ENCODE results near the gene SETBP1. TPM values are rescaled to one million over a fixed set of nuclear protein-coding genes. Genes with fewer than 3 reads are reported as not detected.

SETBP1 gene
- total and polyA plus RNA-seq, 7 experiments from 2014 or later: 0.08 to 12.5 (median 2.5) TPM; not detected in 2

DNA sequence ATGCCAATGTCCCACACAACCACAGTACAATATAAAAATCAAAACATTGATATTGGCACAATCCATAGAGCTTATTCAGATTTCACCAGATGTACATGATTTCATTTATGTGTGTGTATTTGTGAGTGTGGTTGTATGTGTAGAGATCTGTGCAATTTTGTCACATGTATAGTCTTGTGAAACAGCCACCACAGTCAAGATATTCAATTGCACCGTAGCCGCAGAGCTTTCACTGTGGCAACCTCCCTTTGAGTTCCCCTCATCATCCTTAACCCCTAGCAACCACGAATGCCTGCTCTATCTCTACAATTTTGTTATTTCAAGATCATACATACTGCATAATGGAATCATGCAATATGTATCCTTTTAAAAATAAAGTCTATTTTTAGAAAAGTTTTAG lies 391.3 kb downstream of the SETBP1 start:
- Histone ChIP-seq H3K36me3 (ENCODE audit: control insufficient read depth in 2 of 3, insufficient read depth in 3 of 3, low read length in 3 of 3) (no peaks in the 10 kb centered on the region), H3K9me3 (ENCODE audit: control insufficient read depth in 2 of 3, low read length in 3 of 3) (no peaks in the 10 kb centered on the region), H3K27me3 (ENCODE audit: control insufficient read depth in 2 of 2, insufficient read depth in 2 of 2, low read length in 2 of 2) (no peaks in the 10 kb centered on the region), H3K27ac (ENCODE audit: low read depth, low read length) (no peak overlapping the region), H3K4me3 (ENCODE audit: low read length) (no peak overlapping the region), H3K4me1 (ENCODE audit: control insufficient read depth in 2 of 2, insufficient read depth in 2 of 2, low read length in 2 of 2) (no peaks in the 10 kb centered on the region)
- H3K27ac Mint-ChIP-seq: no peak overlapping the region
- H3K36me3 Mint-ChIP-seq: peaks cover 0 to 4% (median 0%) of the 10 kb centered on the region in 5 donors
- peaks cover 0 to 2% (median 0%) of the 10 kb centered on the region in 7 donors for H3K4me1 Mint-ChIP-seq
- H3K9me3 Mint-ChIP-seq: peaks cover 0 to 6% (median 0%) of the 10 kb centered on the region in 11 donors
- ChIA-PET POLR2A (no interaction called here), CTCF (no interaction called here)
- DNase-seq (no peak), ATAC-seq (peak; percentile 29)
- intact Hi-C loops (cut with micrococcal nuclease): no loop called here
- no peak overlapping the region for H3K4me3 Mint-ChIP-seq
- peaks cover 0 to 6% (median 0%) of the 10 kb centered on the region in 5 donors for H3K27me3 Mint-ChIP-seq

DNA sequence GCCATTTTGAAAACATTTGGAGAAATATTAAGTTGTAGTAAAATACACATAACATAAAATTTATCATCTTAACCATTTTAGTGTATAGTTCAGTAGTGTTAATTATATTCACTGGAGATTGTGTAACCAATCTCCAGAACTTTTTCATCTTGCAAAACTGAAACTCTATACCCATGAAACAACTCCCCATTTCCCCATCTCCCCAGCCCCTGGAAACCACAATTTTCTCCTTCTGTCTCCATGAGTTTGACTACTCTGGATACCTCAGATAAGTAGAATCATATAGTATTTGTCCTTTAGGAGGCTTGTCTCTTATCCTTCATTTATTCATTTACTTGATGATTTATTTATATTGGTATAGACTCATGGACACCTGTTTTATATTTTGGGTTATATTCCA lies 392.9 kb downstream of the SETBP1 start:
- Mint-ChIP-seq H3K4me3 (no peak overlapping the region), H3K27me3 (peaks cover 0 to 6% (median 0%) of the 10 kb centered on the region in 5 donors), H3K27ac (no peak overlapping the region), H3K4me1 (peaks cover 0 to 2% (median 0%) of the 10 kb centered on the region in 7 donors), H3K36me3 (peaks cover 0 to 4% (median 0%) of the 10 kb centered on the region in 5 donors), H3K9me3 (peaks cover 0 to 7% (median 0%) of the 10 kb centered on the region in 11 donors)
- DNase-seq (no peak), ATAC-seq (no peak)
- intact Hi-C loops (cut with micrococcal nuclease): no loop called here
- no peak overlapping the region for H3K27ac ChIP-seq (ENCODE audit: low read depth, low read length)
- no peak overlapping the region for H3K4me3 ChIP-seq (ENCODE audit: low read length)
- H3K9me3 ChIP-seq (ENCODE audit: control insufficient read depth in 2 of 3, low read length in 3 of 3): no peaks in the 10 kb centered on the region
- no peaks in the 10 kb centered on the region for H3K36me3 ChIP-seq (ENCODE audit: control insufficient read depth in 2 of 3, insufficient read depth in 3 of 3, low read length in 3 of 3)
- CTCF ChIA-PET: no interaction called here
- H3K27me3 ChIP-seq (ENCODE audit: control insufficient read depth in 2 of 2, insufficient read depth in 2 of 2, low read length in 2 of 2): no peaks in the 10 kb centered on the region
- H3K4me1 ChIP-seq (ENCODE audit: control insufficient read depth in 2 of 2, insufficient read depth in 2 of 2, low read length in 2 of 2): no peaks in the 10 kb centered on the region
- POLR2A ChIA-PET: no interaction called here

DNA sequence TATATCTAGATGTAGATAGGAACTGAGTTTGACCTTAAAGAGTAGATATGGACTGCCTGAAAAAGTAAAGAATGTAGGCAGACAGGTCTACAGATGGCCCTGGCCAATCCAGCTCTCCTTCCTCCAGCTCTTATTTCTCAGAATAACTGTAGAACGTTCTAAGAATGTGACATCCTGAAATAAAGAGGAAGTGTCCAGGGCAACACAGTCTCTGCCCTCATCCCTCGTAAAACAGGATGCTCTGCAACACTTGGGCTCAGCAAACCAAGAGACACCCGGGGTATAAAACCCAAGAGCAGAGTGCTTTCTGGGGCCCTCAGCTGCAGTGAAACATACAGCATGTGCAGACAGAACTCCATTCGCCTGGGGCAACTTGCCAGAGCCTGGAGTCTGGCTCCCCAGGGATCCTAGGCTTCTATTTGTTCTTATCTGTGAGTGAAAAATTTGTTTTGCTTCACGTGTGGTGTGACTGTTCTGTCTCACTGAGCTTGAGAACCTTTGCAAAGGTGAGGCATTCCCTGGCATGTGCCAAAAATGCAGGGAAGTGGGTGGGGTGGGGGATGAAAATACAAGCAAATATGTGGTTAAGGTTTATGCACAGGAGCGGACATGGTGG lies 401.0 kb downstream of the SETBP1 start:
- Mint-ChIP-seq H3K36me3 (peaks cover 0 to 4% (median 0%) of the 10 kb centered on the region in 5 donors), H3K4me3 (no peak overlapping the region), H3K27me3 (peaks cover 0 to 8% (median 4%) of the 10 kb centered on the region in 5 donors), H3K4me1 (no peaks in the 10 kb centered on the region), H3K27ac (no peak overlapping the region), H3K9me3 (peaks cover 0 to 8% (median 3%) of the 10 kb centered on the region in 11 donors)
- POLR2A ChIA-PET: no interaction called here
- H3K36me3 ChIP-seq (ENCODE audit: control insufficient read depth in 2 of 3, insufficient read depth in 3 of 3, low read length in 3 of 3): no peaks in the 10 kb centered on the region
- H3K27me3 ChIP-seq (ENCODE audit: control insufficient read depth in 2 of 2, insufficient read depth in 2 of 2, low read length in 2 of 2): no peaks in the 10 kb centered on the region
- H3K4me1 ChIP-seq (ENCODE audit: control insufficient read depth in 2 of 2, insufficient read depth in 2 of 2, low read length in 2 of 2): no peaks in the 10 kb centered on the region
- intact Hi-C loops (cut with micrococcal nuclease): no loop called here
- DNase-seq (no peak), ATAC-seq (no peak)
- no peaks in the 10 kb centered on the region for H3K9me3 ChIP-seq (ENCODE audit: control insufficient read depth in 2 of 3, low read length in 3 of 3)
- H3K4me3 ChIP-seq (ENCODE audit: low read length): no peak overlapping the region
- CTCF ChIA-PET: no interaction called here
- no peak overlapping the region for H3K27ac ChIP-seq (ENCODE audit: low read depth, low read length)

DNA sequence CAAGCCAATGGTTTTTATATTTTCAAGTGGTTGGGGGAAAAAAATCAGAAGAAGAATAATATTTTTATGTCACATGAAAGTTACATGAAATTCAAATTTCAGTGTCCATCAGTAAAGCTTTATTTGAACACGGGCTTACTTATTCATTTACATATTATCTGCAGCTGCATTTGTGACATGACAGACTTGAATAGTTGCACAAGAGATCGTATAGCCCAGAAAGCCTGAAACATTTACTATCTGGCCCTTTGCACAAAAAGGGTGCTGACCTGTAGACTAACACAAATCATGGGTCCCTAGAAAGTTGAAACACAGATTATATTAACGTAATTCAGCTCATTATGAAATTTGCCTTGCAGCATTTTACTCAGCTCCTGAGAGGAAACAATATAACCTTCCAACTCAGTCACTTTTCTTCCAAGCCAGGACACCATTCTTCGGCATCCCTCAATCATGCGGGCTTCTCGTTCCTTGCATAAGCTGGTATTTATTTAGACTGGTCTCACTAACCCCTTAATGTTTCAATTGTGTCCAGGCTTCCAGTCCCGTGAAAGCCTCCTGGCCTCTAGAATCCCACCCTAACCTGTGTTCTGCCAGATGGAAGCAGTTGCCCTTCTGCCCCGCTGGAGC lies 402.7 kb downstream of the SETBP1 start:
- Mint-ChIP-seq H3K4me3 (no peak overlapping the region), H3K9me3 (peaks cover 0 to 8% (median 2%) of the 10 kb centered on the region in 11 donors), H3K27me3 (peaks cover 0 to 8% (median 4%) of the 10 kb centered on the region in 5 donors), H3K27ac (no peak overlapping the region), H3K36me3 (peaks cover 0 to 4% (median 0%) of the 10 kb centered on the region in 5 donors), H3K4me1 (no peaks in the 10 kb centered on the region)
- Histone ChIP-seq H3K36me3 (ENCODE audit: control insufficient read depth in 2 of 3, insufficient read depth in 3 of 3, low read length in 3 of 3) (no peaks in the 10 kb centered on the region), H3K27me3 (ENCODE audit: control insufficient read depth in 2 of 2, insufficient read depth in 2 of 2, low read length in 2 of 2) (no peaks in the 10 kb centered on the region), H3K9me3 (ENCODE audit: control insufficient read depth in 2 of 3, low read length in 3 of 3) (no peaks in the 10 kb centered on the region), H3K4me3 (ENCODE audit: low read length) (no peak overlapping the region), H3K27ac (ENCODE audit: low read depth, low read length) (no peak overlapping the region), H3K4me1 (ENCODE audit: control insufficient read depth in 2 of 2, insufficient read depth in 2 of 2, low read length in 2 of 2) (no peaks in the 10 kb centered on the region)
- intact Hi-C loops (cut with micrococcal nuclease): no loop called here
- CTCF ChIA-PET: no interaction called here
- no peak for DNase-seq
- POLR2A ChIA-PET: no interaction called here
- no peak for ATAC-seq

DNA sequence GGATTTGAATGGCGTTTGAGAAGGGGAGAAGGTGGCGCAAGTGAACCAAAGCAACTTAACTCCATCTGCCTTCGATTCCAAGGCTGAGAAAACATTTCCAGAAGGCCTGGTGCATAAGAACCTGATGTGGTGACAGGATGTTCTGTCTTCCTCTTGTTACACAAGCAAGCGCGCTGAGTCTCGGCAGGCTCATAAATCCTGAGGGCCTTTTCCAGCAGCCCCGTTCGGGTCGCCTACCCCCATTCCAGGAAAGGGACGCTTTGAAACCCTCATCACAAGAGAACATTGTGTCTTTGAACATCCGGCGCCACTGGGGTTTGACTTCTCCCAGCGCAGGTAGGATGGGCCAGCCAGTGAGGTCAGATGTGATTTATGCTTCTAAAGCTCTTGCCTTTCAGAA lies 403.5 kb downstream of the SETBP1 start:
- H3K27ac ChIP-seq (ENCODE audit: low read depth, low read length): no peak overlapping the region
- no peaks in the 10 kb centered on the region for H3K9me3 ChIP-seq (ENCODE audit: control insufficient read depth in 2 of 3, low read length in 3 of 3)
- intact Hi-C loops (cut with micrococcal nuclease): no loop called here
- ATAC-seq (no peak), DNase-seq (no peak)
- no peaks in the 10 kb centered on the region for H3K4me1 ChIP-seq (ENCODE audit: control insufficient read depth in 2 of 2, insufficient read depth in 2 of 2, low read length in 2 of 2)
- Mint-ChIP-seq H3K9me3 (peaks cover 0 to 8% (median 2%) of the 10 kb centered on the region in 11 donors), H3K36me3 (peaks cover 0 to 4% (median 0%) of the 10 kb centered on the region in 5 donors), H3K27ac (no peak overlapping the region), H3K4me3 (no peak overlapping the region), H3K4me1 (no peaks in the 10 kb centered on the region), H3K27me3 (peaks cover 0 to 8% (median 4%) of the 10 kb centered on the region in 5 donors)
- ChIA-PET CTCF (no interaction called here), POLR2A (no interaction called here)
- H3K27me3 ChIP-seq (ENCODE audit: control insufficient read depth in 2 of 2, insufficient read depth in 2 of 2, low read length in 2 of 2): no peaks in the 10 kb centered on the region
- no peak overlapping the region for H3K4me3 ChIP-seq (ENCODE audit: low read length)
- no peaks in the 10 kb centered on the region for H3K36me3 ChIP-seq (ENCODE audit: control insufficient read depth in 2 of 3, insufficient read depth in 3 of 3, low read length in 3 of 3)

DNA sequence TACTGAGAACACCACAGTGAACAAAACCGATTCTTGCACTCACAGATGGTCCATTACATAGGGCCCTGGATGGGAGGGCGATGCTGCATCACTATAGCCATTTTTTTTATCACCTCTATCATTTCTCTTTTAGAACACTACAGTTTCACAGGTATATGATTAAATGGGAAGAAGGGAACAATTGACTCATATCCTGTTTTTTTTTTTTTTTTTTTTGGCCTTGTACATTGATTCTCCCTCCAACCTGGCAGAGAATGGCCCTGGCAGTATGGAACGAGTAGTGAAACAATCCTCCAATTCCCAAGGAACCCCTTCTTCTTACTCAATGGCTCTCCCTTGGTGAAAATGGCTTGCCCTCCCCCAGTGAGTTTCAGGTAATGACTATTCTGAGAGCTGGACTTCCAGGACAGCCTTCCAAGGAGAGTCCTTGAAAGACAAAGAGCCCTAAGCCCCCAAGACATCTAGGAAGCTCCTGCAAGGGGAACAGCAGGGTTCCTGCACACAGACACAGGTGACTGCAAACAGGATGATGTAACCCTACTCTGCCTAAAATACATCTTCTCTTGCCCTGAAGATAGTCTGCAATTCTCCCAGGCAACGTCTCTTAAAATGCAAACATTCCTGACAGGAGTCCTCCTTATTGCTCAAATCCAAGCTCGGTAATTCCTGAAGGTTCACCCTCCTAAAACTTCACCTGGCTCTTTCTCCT lies 405.4 kb downstream of the SETBP1 start:
- CTCF ChIA-PET: no interaction called here
- Mint-ChIP-seq H3K4me3 (no peak overlapping the region), H3K4me1 (no peaks in the 10 kb centered on the region), H3K27ac (no peak overlapping the region), H3K27me3 (peaks cover 0 to 11% (median 4%) of the 10 kb centered on the region in 5 donors), H3K9me3 (peaks cover 0 to 9% (median 3%) of the 10 kb centered on the region in 11 donors), H3K36me3 (peaks cover 0 to 3% (median 0%) of the 10 kb centered on the region in 5 donors)
- H3K4me3 ChIP-seq (ENCODE audit: low read length): no peak overlapping the region
- no peak for ATAC-seq
- H3K4me1 ChIP-seq (ENCODE audit: control insufficient read depth in 2 of 2, insufficient read depth in 2 of 2, low read length in 2 of 2): no peaks in the 10 kb centered on the region
- H3K36me3 ChIP-seq (ENCODE audit: control insufficient read depth in 2 of 3, insufficient read depth in 3 of 3, low read length in 3 of 3): no peaks in the 10 kb centered on the region
- intact Hi-C loops (cut with micrococcal nuclease): no loop called here
- POLR2A ChIA-PET: no interaction called here
- H3K27ac ChIP-seq (ENCODE audit: low read depth, low read length): no peak overlapping the region
- no peak for DNase-seq
- no peaks in the 10 kb centered on the region for H3K9me3 ChIP-seq (ENCODE audit: control insufficient read depth in 2 of 3, low read length in 3 of 3)
- H3K27me3 ChIP-seq (ENCODE audit: control insufficient read depth in 2 of 2, insufficient read depth in 2 of 2, low read length in 2 of 2): no peaks in the 10 kb centered on the region
